GM19328 (cell line): ENCODE results near the gene POR.
"Not testable (repeated sequence)": the region's sequence is repeated elsewhere in the genome, so short reads cannot be mapped to it uniquely, and the experiment has no call there.

ENCODE experiments used
- ATAC-seq: cut with Tn5 transposase; IDR thresholded peaks from one replicate; pipeline ENCODE4 v1.9.1; 2021; ENCODE audit warnings: mild to moderate bottlenecking, moderate library complexity; ENCODE audit not compliant: unreplicated experiment

Gene POR

GRCh38 chr7:76016191-76016947 is 101.4 kb downstream of the POR start:
- no peak for ATAC-seq

- ATAC-seq, result not testable (repeated sequence)
These were observed 103.6 kb downstream of the POR start for GRCh38 chr7:76018520-76018919.

GRCh38 chr7:76020031-76020714 is 105.2 kb downstream of the POR start:
- ATAC-seq, result no peak

- no peak for ATAC-seq
These were observed 107.2 kb downstream of the POR start for GRCh38 chr7:76022026-76022780.

- ATAC-seq, result no peak
These were observed 108.0 kb downstream of the POR start for GRCh38 chr7:76023002-76023401.

- ATAC-seq, result not testable (repeated sequence)
These were observed 114.7 kb downstream of the POR start for GRCh38 chr7:76029682-76030081.

GRCh38 chr7:76031964-76032363 is 117.0 kb downstream of the POR start:
- ATAC-seq, result no peak
